GM10266 (cell line): ENCODE data around the gene ST3GAL4.

ENCODE experiments used
- DNase-seq: peaks from one replicate; pipeline ENCODE4 v3.0.0; 2012; ENCODE audit errors: extremely low spot score
- CTCF ChIP-seq: IDR thresholded peaks from 2 replicates; pipeline ENCODE4 v1.5.1; 2012; ENCODE audit warnings: mild to moderate bottlenecking, low read depth; ENCODE audit not compliant: control insufficient read depth, insufficient read depth; ENCODE audit errors: missing control alignments

The ST3GAL4 gene

GRCh38 chr11:126462422-126462821 lies 106.9 kb downstream of the ST3GAL4 start:
- no peak for DNase-seq
- no peak for TF ChIP-seq CTCF
